HTERT RPE-1 (cell line): ENCODE results near the gene TANGO6.
"Not testable (repeated sequence)": the region's sequence is repeated elsewhere in the genome, so short reads cannot be mapped to it uniquely, and the experiment has no call there.

Source experiments
- in situ Hi-C: fragments of 300-500 bp; cut with MboI; formaldehyde crosslinking; loops from 4 replicates; pipeline ENCODE4 v1.14.3; 2020; ENCODE audit warnings: low sequenced_read_pairs

Gene TANGO6

GRCh38 chr16:69049603-69050375 is 206.5 kb downstream of the TANGO6 start:
- in situ Hi-C loops: no loop called here

GRCh38 chr16:69051517-69051830 is 208.1 kb downstream of the TANGO6 start:
- in situ Hi-C loops: not testable (repeated sequence)

- in situ Hi-C loops: no loop called here
Measured at GRCh38 chr16:69055008-69055407, 211.7 kb downstream of the TANGO6 start.

DNA sequence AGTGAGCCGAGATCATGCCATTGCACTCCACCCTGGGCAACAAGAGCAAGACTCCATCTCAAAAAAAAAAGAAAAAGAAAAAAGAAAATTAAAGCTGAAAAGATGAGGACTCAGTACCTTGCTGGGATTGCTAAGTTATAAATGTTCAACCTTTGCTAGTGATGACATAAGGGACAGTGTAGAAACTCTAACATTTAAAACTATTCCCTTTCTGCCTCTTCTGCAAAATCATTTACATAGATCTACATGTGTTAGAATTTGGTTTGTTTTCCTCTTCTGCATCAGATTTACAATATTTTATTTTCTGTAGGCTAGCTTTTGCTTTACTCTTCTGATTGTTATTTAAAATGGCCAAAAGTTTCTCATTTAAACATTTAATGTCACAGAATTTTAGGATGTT is 212.6 kb downstream of the TANGO6 start:
- in situ Hi-C loops: no loop called here

DNA sequence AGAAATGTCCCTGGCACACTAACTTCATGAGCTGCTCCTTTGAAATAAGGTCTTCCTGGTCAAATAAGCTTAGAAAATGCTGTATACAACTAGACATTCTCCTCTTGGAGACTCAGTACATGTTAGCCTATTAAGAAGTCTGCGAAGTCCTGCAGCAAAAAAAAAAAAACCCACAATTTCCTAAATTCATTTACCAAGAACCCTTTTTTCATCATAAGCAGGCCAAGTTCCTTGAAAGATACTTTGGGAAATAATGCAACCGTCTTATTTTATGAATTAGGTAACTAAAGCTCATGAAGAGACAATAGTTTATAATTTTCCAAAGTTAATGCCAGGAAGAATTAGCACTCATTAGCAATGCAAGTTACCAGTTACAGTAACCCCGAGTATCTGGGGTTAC is 213.1 kb downstream of the TANGO6 start:
- in situ Hi-C loops: no loop called here

DNA sequence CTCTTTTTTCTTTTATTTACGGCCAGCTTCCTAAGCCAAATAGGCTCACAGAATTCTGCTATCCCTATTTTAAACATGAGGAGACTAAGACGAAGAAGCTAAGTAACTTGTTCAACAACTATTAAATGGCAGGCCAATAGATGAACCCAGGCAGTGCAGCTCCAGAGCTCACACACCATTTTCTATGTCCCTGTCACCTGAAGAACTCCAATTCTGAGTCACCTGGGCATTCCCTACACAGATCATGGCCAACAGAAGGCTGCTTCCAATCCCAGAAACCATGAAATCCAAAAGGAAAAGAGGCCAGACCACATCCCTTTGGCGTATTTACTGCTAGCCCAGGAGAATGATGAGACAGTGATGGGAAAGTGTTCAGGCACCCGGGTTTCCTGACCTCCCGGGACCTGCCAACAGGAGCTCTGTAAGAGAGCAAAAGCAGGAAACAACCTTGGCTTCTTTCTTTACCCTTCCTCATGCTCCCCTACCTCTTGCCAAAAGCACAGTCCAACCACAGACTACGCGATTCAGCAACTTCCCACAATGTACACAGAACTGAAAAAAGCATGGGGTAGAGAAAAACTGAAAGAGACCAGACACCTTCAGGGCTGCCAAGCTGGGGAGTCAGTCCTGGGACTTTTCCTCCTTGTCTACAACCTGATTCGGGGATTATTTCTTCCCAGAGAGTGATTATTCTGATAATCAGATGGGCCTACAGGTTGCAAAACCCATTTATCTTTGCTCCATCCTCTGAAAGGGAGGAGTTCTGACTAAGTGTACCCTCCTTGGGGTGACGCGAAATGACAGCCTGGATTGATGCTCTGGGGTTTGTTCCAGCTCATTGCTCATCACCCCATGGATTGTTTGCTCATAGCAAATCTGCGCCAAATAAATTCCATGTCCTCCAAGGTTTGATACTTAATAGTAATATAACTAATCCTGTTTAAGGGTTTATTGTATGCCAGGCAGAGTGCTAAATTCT is 214.4 kb downstream of the TANGO6 start:
- in situ Hi-C loops: no loop called here

- in situ Hi-C loops: not testable (repeated sequence)
Measured at GRCh38 chr16:69063491-69063890, 220.2 kb downstream of the TANGO6 start.

DNA sequence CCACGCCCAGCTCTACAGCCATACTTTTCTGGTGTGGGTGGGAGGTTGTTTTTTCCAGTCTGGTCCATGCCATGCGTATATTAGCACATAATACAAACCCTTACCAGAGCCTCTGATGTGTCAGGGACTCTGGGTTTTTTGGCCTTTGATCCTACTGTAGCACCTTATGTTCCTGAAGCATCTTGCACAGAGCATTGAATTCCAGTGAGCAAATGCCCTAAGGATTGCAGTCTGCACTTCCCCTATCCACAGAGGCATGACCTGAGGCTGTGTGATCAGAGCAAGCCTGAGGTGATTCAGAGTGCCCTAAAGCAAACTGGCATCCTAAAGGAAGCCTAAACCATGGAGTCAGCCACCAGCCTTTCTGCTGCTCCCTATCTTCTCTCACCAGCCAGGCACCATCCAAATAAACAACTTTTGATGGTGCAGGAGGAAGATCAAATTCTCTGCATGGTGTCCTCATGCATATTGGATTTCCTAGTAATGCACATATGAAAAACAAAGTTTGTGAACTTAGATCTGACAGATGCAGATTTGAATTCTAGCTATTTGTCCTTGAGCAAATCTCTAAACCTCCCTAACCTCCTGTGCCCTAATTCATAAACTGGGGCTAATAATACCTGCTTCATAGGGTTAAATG is 220.9 kb downstream of the TANGO6 start:
- in situ Hi-C loops: no loop called here

DNA sequence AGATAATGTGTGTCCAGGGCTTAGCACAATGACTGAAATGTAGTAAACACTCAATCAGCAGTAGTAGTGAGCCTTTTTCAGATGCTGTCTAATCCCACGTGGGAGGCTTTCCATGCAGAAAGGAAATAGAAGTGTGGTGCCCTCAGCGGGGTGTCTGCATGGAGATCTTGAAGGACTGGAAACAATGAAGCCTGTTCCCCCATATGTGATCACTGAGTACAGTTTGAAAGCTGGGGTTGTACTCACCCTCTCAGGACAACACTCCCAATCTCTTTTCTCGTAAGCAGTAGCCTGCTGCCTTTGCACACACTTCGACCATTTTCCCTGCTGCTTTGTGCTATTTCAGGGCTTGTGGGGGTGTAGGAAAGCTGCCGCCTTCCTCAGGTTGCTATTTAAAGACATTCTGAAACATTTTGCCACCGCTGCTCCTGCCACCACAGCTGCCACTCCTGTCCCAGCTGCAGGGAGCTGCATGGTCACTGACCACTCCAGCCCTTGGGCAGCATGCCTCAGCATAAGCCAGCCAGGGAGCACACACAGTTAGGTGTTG is 221.5 kb downstream of the TANGO6 start:
- in situ Hi-C loops: no loop called here

DNA sequence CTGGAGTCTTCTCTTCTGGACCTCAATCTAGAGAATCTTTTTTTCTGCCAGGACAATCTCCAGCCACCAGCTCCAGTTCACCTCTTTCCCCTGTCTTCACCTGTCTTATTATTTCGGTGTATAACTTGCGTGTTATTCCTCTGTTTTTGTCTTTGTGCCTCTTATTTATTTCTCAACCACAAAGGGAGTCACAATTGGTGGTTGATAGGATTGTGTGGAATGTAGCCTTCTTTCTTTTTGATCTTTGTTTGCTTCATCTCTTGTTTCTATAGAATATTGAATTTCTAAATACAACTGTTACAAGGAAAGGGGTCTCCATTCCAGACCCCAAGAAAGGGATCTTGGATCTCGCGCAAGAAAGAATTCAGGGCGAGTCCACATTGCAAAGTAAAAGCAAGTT is 226.2 kb downstream of the TANGO6 start:
- in situ Hi-C loops: no loop called here

DNA sequence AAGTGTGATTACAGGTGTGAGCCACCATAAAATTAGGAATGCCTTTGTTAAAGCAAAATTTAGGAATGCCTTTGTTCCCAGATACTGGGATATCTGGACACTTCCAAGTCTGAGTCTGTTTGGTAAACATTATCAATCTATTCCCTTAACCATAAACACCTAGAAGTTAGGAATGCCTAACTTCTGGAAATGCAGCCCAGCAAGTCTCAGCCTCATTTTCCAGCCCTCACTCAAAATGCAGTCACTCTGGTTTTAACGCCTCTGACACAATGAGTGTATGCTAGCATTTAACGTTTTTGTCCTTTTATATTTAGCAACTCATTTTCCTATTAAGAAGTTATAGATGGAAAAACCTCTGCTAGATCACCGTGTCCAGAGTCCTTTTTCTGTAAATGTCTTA is 227.7 kb downstream of the TANGO6 start:
- in situ Hi-C loops: no loop called here

DNA sequence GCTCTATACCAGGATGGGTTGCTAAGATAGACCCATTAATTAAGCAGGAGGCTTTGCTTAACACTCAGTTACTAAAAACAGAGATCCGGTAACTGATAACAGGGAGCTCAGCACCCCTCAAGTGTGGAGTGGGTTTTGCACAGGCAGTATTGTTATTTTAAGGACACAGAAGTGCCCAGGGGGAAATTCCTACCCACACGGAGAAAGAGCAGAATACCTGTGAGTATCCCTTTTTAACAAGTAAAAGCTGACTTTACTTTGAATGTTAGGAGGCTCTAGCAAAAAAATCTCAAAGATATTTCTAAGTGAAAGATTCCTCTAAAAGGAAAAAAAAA is 229.3 kb downstream of the TANGO6 start:
- in situ Hi-C loops: no loop called here

DNA sequence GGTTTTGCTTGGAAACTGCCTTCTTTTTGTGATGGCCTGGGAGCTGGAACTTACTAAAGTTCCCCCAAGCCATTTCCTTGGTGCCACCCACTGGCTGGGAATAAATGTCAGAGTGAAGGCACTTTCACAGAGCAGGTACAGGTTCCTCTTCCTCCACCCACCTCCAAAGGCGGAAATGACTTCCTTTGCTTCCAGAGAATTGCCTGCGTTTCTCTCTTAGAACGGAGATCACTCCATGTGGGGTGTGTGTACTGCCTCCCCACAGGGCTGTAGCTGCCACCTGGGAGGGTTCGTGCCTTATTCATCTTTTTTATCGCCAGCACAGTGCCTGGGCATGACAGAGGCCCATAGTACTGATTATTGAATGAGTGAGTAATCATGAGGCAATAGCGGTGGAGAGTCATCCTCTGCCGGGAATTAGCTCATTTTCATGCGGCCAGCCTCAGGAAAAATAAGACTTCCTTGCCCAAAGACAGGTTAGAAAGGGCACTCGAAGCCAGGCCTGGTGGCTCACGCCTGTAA is 229.9 kb downstream of the TANGO6 start:
- in situ Hi-C loops: no loop called here

- in situ Hi-C loops: no loop called here
Measured at GRCh38 chr16:69077251-69077650, 233.9 kb downstream of the TANGO6 start.

DNA sequence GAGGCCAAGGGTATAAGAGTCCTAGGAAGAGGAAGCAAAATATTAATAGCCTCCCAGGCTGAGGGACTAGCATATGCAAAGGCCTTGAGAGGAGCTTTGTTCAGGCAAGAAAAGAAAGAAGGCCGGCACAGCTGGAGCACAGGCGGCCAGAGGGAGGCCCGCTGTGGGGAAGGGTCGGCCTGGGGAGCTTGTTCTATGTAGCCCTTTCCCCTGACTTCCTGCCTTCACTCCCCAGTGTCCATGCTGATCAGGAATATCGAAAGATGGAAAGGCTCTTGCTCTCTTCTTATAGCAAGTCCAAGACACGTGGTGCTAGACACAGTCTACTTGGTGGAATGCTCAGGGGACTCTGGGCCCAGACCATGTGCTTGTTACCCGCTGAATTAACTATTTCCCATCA is 234.7 kb downstream of the TANGO6 start:
- in situ Hi-C loops: no loop called here

DNA sequence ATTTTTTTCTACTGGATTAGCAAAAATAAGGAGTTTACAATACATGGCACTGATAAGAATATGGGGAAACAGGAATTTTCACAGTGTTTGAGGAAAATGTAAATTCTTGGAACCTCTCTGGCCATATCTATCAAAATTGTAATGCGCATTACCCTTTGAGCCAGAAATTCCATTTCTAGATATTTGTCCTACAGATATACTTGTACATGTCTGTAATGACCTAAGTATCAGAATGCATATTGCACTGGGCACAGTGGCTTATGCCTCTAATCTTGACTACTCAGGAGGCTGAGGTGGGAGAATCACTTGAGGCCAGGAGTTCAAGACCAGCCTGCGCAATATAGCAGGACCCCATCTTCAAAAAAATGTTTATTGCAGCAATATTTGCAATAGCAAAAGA is 236.4 kb downstream of the TANGO6 start:
- in situ Hi-C loops: no loop called here

- in situ Hi-C loops: no loop called here
Measured at GRCh38 chr16:69083306-69083941, 240.1 kb downstream of the TANGO6 start.

- in situ Hi-C loops: no loop called here
Measured at GRCh38 chr16:69084289-69084688, 241.0 kb downstream of the TANGO6 start.

DNA sequence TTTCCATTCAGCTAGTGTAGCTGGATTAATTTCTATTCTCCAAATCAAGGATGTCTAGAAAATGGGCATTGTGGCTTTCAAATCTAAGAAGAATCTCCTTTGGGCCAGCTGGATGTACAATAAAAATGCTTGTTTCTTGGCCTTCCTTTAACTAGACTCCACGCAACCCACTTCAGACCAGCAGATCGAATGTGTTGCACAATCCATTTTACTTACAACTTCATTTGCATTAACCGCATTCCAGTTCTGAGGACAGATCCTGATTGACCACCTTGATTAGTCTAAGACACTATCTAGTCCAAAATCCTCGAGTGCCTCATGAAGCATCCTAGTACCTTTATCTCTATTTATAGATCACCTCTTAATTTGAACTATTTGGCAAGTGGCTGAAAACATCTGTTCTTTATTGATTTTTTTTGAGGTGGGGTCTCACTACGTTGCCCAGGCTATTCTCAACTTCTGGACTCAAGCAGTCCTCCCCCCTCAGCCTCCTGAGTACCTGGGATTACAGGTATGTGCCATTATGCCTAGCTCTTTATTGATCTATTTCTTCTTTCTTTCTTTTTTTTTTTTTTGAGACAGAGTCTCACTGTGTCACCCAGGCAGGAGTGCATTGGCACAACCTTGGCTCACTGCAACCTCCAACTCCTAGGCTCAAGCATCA is 241.8 kb downstream of the TANGO6 start:
- in situ Hi-C loops: no loop called here

DNA sequence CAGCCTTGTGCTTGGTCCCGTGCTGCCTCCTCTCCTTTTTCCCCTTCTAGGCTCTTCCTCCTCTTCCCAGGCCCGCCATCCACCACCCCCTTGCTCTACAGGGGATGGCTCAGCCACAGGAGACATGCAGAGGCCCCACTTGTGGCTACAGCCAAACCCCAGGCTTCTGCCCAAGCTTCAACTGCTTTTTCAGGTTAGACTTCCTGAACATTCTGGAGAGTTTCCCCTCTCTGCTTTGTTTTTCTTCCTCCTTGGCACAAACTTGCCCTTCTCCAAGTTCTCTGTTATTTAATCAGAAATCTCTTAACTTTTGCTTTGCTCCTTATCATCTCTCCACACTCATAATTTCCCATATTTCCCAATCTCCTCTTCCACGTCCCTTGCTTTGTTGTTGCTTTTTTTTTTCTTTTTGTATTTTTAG is 243.8 kb downstream of the TANGO6 start:
- in situ Hi-C loops: no loop called here
